Measurements from ENCODE around the gene ZNF750. TPM values are rescaled to one million over a fixed set of nuclear protein-coding genes. Genes with fewer than 3 reads are reported as not detected.
A peak's percentile ranks its signal among the peaks of the same experiment; 100 is the strongest.

The ZNF750 gene
- total RNA-seq, 4 donors from 2014 or later = 117 to 353 (median 233) TPM

DNA sequence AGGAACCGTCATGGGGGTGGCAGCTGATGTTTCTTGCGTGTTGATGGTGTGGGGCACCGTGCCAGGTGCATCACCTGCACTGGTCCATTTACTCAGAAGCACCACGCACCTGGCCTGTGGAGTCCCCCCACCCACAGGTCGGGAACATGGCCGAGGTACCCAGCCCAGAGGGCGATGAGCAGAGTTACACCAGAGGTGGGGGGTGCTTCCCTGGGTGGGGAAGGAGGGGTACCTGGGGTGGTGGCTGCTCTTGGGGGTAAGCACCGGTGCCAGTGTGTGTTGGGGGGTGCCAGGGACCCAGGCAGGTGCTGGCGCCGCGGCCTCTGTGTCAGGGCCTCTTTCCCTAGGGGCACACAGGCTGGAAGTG is 5.0 kb upstream of the ZNF750 start:
- 78% methylated on average over 11 of the region's 11 CpGs for WGBS
- Histone ChIP-seq H3K27me3 (no peaks in the 10 kb centered on the region), H3K4me1 (peaks cover 7% of the 10 kb centered on the region), H3K27ac (no peak overlapping the region), H3K4me3 (no peak overlapping the region), H3K36me3 (peaks cover 5% of the 10 kb centered on the region), H3K9me3 (no peaks in the 10 kb centered on the region)
- TF ChIP-seq POLR2AphosphoS5 (IDR thresholded peaks at IDR 0.05) (no peak), POLR2A (IDR thresholded peaks at IDR 0.05) (no peak), EP300 (IDR thresholded peaks at IDR 0.05) (no peak)
- TF ChIP-seq, protein P1, sequence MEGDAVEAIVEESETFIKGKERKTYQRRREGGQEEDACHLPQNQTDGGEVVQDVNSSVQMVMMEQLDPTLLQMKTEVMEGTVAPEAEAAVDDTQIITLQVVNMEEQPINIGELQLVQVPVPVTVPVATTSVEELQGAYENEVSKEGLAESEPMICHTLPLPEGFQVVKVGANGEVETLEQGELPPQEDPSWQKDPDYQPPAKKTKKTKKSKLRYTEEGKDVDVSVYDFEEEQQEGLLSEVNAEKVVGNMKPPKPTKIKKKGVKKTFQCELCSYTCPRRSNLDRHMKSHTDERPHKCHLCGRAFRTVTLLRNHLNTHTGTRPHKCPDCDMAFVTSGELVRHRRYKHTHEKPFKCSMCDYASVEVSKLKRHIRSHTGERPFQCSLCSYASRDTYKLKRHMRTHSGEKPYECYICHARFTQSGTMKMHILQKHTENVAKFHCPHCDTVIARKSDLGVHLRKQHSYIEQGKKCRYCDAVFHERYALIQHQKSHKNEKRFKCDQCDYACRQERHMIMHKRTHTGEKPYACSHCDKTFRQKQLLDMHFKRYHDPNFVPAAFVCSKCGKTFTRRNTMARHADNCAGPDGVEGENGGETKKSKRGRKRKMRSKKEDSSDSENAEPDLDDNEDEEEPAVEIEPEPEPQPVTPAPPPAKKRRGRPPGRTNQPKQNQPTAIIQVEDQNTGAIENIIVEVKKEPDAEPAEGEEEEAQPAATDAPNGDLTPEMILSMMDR (IDR thresholded peaks at IDR 0.05) = no peak
- DNase-seq (ENCODE audit: low spot score in 2 of 2) = no peak

- no peak for TF ChIP-seq POLR2A (IDR thresholded peaks at IDR 0.05)
- TF ChIP-seq, protein P1 (IDR thresholded peaks at IDR 0.05) = no peak
- no peak for TF ChIP-seq EP300 (IDR thresholded peaks at IDR 0.05)
- no peak for TF ChIP-seq POLR2AphosphoS5 (IDR thresholded peaks at IDR 0.05)
Observed at GRCh38 chr17:82843904-82844680, 4.3 kb upstream of the ZNF750 start.

DNA sequence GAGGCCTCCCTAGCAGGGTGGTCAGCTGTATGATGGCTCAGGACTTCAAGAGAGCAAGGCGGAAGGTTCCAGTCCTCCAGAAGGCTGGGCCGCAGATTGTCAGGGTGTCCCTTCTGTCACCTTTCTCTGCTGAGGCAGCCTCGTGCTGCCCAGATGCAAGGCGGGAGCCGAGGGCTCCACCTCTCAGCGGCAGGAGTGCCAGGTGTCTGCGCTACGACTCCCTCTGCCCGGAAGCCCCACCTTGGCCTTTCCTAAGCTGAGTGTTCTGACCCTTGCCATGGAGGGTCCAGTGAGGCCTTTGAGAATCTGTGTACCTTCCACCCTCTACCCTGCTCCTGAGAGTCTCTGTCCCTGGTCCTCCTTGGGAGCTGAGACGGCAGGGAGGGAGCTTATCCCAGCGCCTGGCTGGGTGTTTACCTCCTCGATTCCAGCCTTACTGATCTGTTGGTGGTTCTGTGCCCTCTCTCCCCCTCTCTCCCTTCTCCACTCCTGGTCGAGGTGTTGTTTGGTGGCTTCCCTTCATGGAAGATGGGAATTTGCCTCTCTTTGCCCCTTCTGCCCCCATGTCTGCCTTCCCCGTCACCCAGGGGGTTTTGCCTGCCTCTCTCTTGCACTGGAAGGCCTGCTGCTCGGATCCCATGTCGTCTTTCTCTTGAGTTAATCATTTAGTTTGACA is 2.2 kb upstream of the ZNF750 start:
- H3K27ac ChIP-seq = no peak overlapping the region
- H3K4me3 ChIP-seq = no peak overlapping the region
- no peaks in the 10 kb centered on the region for H3K27me3 ChIP-seq
- DNase-seq (ENCODE audit: low spot score in 2 of 2) = no peak
- peaks cover 5% of the 10 kb centered on the region for H3K36me3 ChIP-seq
- TF ChIP-seq, protein P1 (IDR thresholded peaks at IDR 0.05) = no peak
- no peak for TF ChIP-seq EP300 (IDR thresholded peaks at IDR 0.05)
- TF ChIP-seq POLR2AphosphoS5 (IDR thresholded peaks at IDR 0.05) = no peak
- no peak for TF ChIP-seq POLR2A (IDR thresholded peaks at IDR 0.05)
- WGBS = 93% methylated on average over 12 of the region's 16 CpGs
- no peaks in the 10 kb centered on the region for H3K9me3 ChIP-seq
- H3K4me1 ChIP-seq = peaks cover 23% of the 10 kb centered on the region

More at GRCh38 chr17:82843904-82844680, 4.3 kb upstream of the ZNF750 start:
- Histone ChIP-seq H3K27ac (no peak overlapping the region), H3K4me1 (peaks cover 8% of the 10 kb centered on the region), H3K9me3 (no peaks in the 10 kb centered on the region), H3K36me3 (peaks cover 5% of the 10 kb centered on the region), H3K4me3 (no peak overlapping the region), H3K27me3 (no peaks in the 10 kb centered on the region)
- WGBS = 67% methylated on average over 6 of the region's 7 CpGs
- no peak for DNase-seq (ENCODE audit: low spot score in 2 of 2)

GRCh38 chr17:82840431-82840831 is 609 bp upstream of the ZNF750 start:
- peaks cover 38% of the 10 kb centered on the region for H3K4me1 ChIP-seq
- H3K27me3 ChIP-seq = no peaks in the 10 kb centered on the region
- TF ChIP-seq POLR2A (IDR thresholded peaks at IDR 0.05) (no peak), EP300 (IDR thresholded peaks at IDR 0.05) (no peak), POLR2AphosphoS5 (IDR thresholded peaks at IDR 0.05) (no peak)
- TF ChIP-seq, protein P1 (IDR thresholded peaks at IDR 0.05) = no peak
- no peaks in the 10 kb centered on the region for H3K9me3 ChIP-seq
- WGBS = 67% methylated on average over 5 of the region's 12 CpGs
- H3K27ac ChIP-seq = peak overlapping the region; percentile 82
- H3K4me3 ChIP-seq = peak overlapping the region; percentile 43
- H3K36me3 ChIP-seq = no peaks in the 10 kb centered on the region
- no peak for DNase-seq (ENCODE audit: low spot score in 2 of 2)

GRCh38 chr17:82838386-82839063 is 1.3 kb downstream of the ZNF750 start:
- H3K36me3 ChIP-seq = peaks cover 4% of the 10 kb centered on the region
- H3K27ac ChIP-seq = peak overlapping the region; percentile 82
- peak overlapping the region; percentile 43 for H3K4me3 ChIP-seq
- DNase-seq (ENCODE audit: low spot score in 2 of 2) = no peak
- H3K9me3 ChIP-seq = no peaks in the 10 kb centered on the region
- WGBS = 62% methylated on average over 17 of the region's 17 CpGs
- H3K27me3 ChIP-seq = no peaks in the 10 kb centered on the region
- no peak for TF ChIP-seq POLR2A (IDR thresholded peaks at IDR 0.05)
- TF ChIP-seq, protein P1 (IDR thresholded peaks at IDR 0.05) = no peak
- peak in 2 of 3 donors; percentile 64 to 87 for TF ChIP-seq POLR2AphosphoS5 (IDR thresholded peaks at IDR 0.05)
- no peak for TF ChIP-seq EP300 (IDR thresholded peaks at IDR 0.05)
- peaks cover 47% of the 10 kb centered on the region for H3K4me1 ChIP-seq

Measured in suprapubic skin (tissue), 4 donors.